IMR-90 (cell line): ENCODE data around the gene DDI2. TPM values are rescaled to one million over a fixed set of nuclear protein-coding genes. Genes with fewer than 3 reads are reported as not detected.

Experiments used
- ATAC-seq: fragments of 200-7000 bp; cut with Tn5 transposase; 2 replicates; pipeline ENCODE4 v1.9.1; 2020; ENCODE audit warnings: low read depth, mild to moderate bottlenecking, moderate library complexity
- BruUV-seq: library from RNA; stranded (reverse); fragments of 400-500 nt; replicated peaks from 2 replicates; lab custom pipeline; 2021; lab: Mats Ljungman, UMichigan
- CTCF ChIA-PET: fragments of 300-600 bp; formaldehyde crosslinking; extraction: SDS; loops from one replicate; lab custom pipeline; 2021; ENCODE audit warnings: antibody characterized with exemption; lab: Yijun Ruan, JAX
- POLR2A ChIA-PET: fragments of 300-600 bp; sonication (Branson Sonifier 250); formaldehyde crosslinking; loops from one replicate; lab custom pipeline; 2022; ENCODE audit warnings: antibody characterized with exemption; ENCODE audit not compliant: unreplicated experiment; lab: Charles Lee
- DNase-seq: peaks from one replicate; pipeline ENCODE4 v3.0.0; 2013
- H2AFZ ChIP-seq: replicated peaks from 2 replicates; pipeline ENCODE3; 2013; ENCODE audit warnings: low read length, mild to moderate bottlenecking; ENCODE audit not compliant: poor library complexity
- H2AK5ac ChIP-seq: 2 replicates; pipeline ENCODE4 v1.6.1; 2013; ENCODE audit warnings: low read depth, low read length, inconsistent platforms
- H2AK9ac ChIP-seq: replicated peaks from 2 replicates; pipeline ENCODE3; 2013; ENCODE audit warnings: mild to moderate bottlenecking, low read depth, low read length, moderate library complexity; ENCODE audit not compliant: poor library complexity
- H2BK120ac ChIP-seq: 2 replicates; pipeline ENCODE4 v1.6.1; 2013; ENCODE audit warnings: low read depth, low read length, inconsistent platforms
- H2BK15ac ChIP-seq: 3 replicates; pipeline ENCODE4 v1.6.1; 2013; ENCODE audit warnings: low read depth, low read length, inconsistent platforms
- H2BK20ac ChIP-seq: 2 replicates; pipeline ENCODE4 v1.6.1; 2013; ENCODE audit warnings: low read depth, mild to moderate bottlenecking, inconsistent platforms, low read length, moderate library complexity
- H2BK5ac ChIP-seq: 2 replicates; pipeline ENCODE4 v1.6.1; 2013; ENCODE audit warnings: mild to moderate bottlenecking, low read depth, low read length, inconsistent platforms; ENCODE audit not compliant: poor library complexity, severe bottlenecking
- H3K14ac ChIP-seq: replicated peaks from 2 replicates; pipeline ENCODE4 v1.6.1; 2013; ENCODE audit warnings: low read depth, low read length, inconsistent platforms
- H3K18ac ChIP-seq: 2 replicates; pipeline ENCODE4 v1.6.1; 2013; ENCODE audit warnings: low read depth, low read length, control low read depth
- H3K23ac ChIP-seq: 2 replicates; pipeline ENCODE4 v1.6.1; 2013; ENCODE audit warnings: low read depth, low read length, inconsistent platforms
- H3K27ac ChIP-seq: 2 replicates; pipeline ENCODE4 v1.5.1; 2013; ENCODE audit warnings: mild to moderate bottlenecking, control low read depth, low read length; ENCODE audit not compliant: insufficient read depth
- H3K27me3 ChIP-seq: 2 replicates; pipeline ENCODE4 v1.6.1; 2013; ENCODE audit warnings: low read length; ENCODE audit not compliant: control insufficient read depth, insufficient read depth
- H3K36me3 ChIP-seq: 2 replicates; pipeline ENCODE4 v1.6.1; 2013; ENCODE audit warnings: low read length, mixed read lengths; ENCODE audit not compliant: control insufficient read depth, insufficient read depth
- H3K4ac ChIP-seq: 2 replicates; pipeline ENCODE4 v1.6.1; 2013; ENCODE audit warnings: low read depth, low read length, inconsistent platforms
- H3K4me1 ChIP-seq: 2 replicates; pipeline ENCODE4 v1.6.1; 2013; ENCODE audit warnings: low read length, mixed read lengths; ENCODE audit not compliant: control insufficient read depth, insufficient read depth
- H3K4me2 ChIP-seq: 2 replicates; pipeline ENCODE4 v1.6.1; 2013; ENCODE audit warnings: low read depth, mild to moderate bottlenecking, control low read depth, low read length, moderate library complexity
- H3K4me3 ChIP-seq: 2 replicates; pipeline ENCODE4 v1.5.1; 2013; ENCODE audit warnings: low read depth, mild to moderate bottlenecking, control low read depth, low read length, moderate library complexity; ENCODE audit not compliant: insufficient read depth
- H3K56ac ChIP-seq: 2 replicates; pipeline ENCODE4 v1.6.1; 2013; ENCODE audit warnings: low read length, inconsistent platforms; ENCODE audit not compliant: insufficient read depth; ENCODE audit errors: extremely low read depth
- H3K79me1 ChIP-seq, 2 experiments: 2 replicates each; pipeline ENCODE4 v1.6.1; 2013; ENCODE audit warnings: low read length in 2 of 2, inconsistent platforms in 1 of 2, low read depth in 1 of 2
- H3K9ac ChIP-seq: 2 replicates; pipeline ENCODE4 v1.6.1; 2013; ENCODE audit warnings: low read depth, low read length, control low read depth
- H3K9me1 ChIP-seq: 2 replicates; pipeline ENCODE4 v1.6.1; 2013; ENCODE audit warnings: low read length, inconsistent platforms; ENCODE audit not compliant: insufficient read depth
- H3K9me3 ChIP-seq: 2 replicates; pipeline ENCODE4 v1.6.1; 2013; ENCODE audit warnings: low read length; ENCODE audit not compliant: control insufficient read depth, insufficient read depth
- H4K20me1 ChIP-seq: 2 replicates; pipeline ENCODE4 v1.6.1; 2013; ENCODE audit warnings: low read length, inconsistent platforms; ENCODE audit not compliant: insufficient read depth
- H4K5ac ChIP-seq: 2 replicates; pipeline ENCODE4 v1.6.1; 2013; ENCODE audit warnings: mild to moderate bottlenecking, low read depth, low read length, control low read depth
- H4K8ac ChIP-seq, 2 experiments: 2 replicates each; pipeline ENCODE4 v1.6.1; 2013; ENCODE audit warnings: low read depth in 2 of 2, low read length in 2 of 2, control low read depth in 1 of 2, inconsistent platforms in 1 of 2
- H4K91ac ChIP-seq: 2 replicates; pipeline ENCODE4 v1.6.1; 2013; ENCODE audit warnings: low read depth, low read length, inconsistent platforms; ENCODE audit not compliant: insufficient read depth
- BHLHE40 ChIP-seq: fragments of 150-350 bp; IDR thresholded peaks from 2 replicates; pipeline ENCODE4 v1.6.1; 2016; ENCODE audit warnings: mild to moderate bottlenecking, low read depth, low read length
- CEBPB ChIP-seq: IDR thresholded peaks from 2 replicates; pipeline ENCODE4 v1.6.1; 2012; ENCODE audit warnings: low read depth, low read length, improper control_type of control experiment
- CHD1 ChIP-seq: IDR thresholded peaks from 2 replicates; pipeline ENCODE4 v1.6.1; 2012; ENCODE audit warnings: low read depth, low read length, improper control_type of control experiment
- FOS ChIP-seq: fragments of 150-350 bp; IDR thresholded peaks from 2 replicates; pipeline ENCODE4 v1.6.1; 2016; ENCODE audit warnings: low read depth, low read length
- MAFK ChIP-seq: IDR thresholded peaks from 2 replicates; pipeline ENCODE4 v1.6.1; 2012; ENCODE audit warnings: low read depth, low read length, improper control_type of control experiment
- MAZ ChIP-seq: IDR thresholded peaks from 2 replicates; pipeline ENCODE4 v1.6.1; 2012; ENCODE audit warnings: low read depth, mild to moderate bottlenecking, low read length, improper control_type of control experiment, moderate library complexity, borderline replicate concordance
- MXI1 ChIP-seq: IDR thresholded peaks from 2 replicates; pipeline ENCODE4 v1.6.1; 2012; ENCODE audit warnings: low read depth, mild to moderate bottlenecking, low read length, moderate library complexity, borderline replicate concordance
- NFE2L2 ChIP-seq: fragments of 150-350 bp; IDR thresholded peaks from 2 replicates; pipeline ENCODE4 v1.6.1; 2016; ENCODE audit warnings: low read depth, mild to moderate bottlenecking, low read length
- POLR2A ChIP-seq: IDR thresholded peaks from 2 replicates; pipeline ENCODE4 v1.6.1; 2012; ENCODE audit warnings: mild to moderate bottlenecking, low read depth, low read length
- RAD21 ChIP-seq: IDR thresholded peaks from 2 replicates; pipeline ENCODE4 v1.6.1; 2012; ENCODE audit warnings: low read length, improper control_type of control experiment
- RCOR1 ChIP-seq: IDR thresholded peaks from 2 replicates; pipeline ENCODE4 v1.6.1; 2012; ENCODE audit warnings: mild to moderate bottlenecking, low read length, improper control_type of control experiment; ENCODE audit not compliant: insufficient replicate concordance
- RFX5 ChIP-seq: IDR thresholded peaks from 2 replicates; pipeline ENCODE4 v1.8.0; 2012; ENCODE audit warnings: low read depth, mild to moderate bottlenecking, low read length, moderate library complexity
- SMC3 ChIP-seq: fragments of 150-350 bp; IDR thresholded peaks from 2 replicates; pipeline ENCODE4 v1.6.1; 2016; ENCODE audit warnings: low read depth, mild to moderate bottlenecking, antibody characterized with exemption, low read length, moderate library complexity
- WGBS, 2 experiments: methylation state at CpG; one replicate each; pipeline versions ENCODE4 v1.1.5 to v1.1.7; 2013; ENCODE audit warnings: missing lambda C conversion rate in 2 of 2; ENCODE audit not compliant: insufficient read length in 1 of 2; ENCODE audit errors: extremely low coverage in 2 of 2; 5-methylcytosine and 5-hydroxymethylcytosine counted together
- dilution Hi-C: fragments of 300-500 bp; cut with HindIII; formaldehyde crosslinking; loops from one replicate; pipeline ENCODE4 v1.14.3; 2018; ENCODE audit warnings: low sequenced_read_pairs; ENCODE audit not compliant: unreplicated experiment
- in situ Hi-C: fragments of 300-500 bp; cut with MboI; formaldehyde crosslinking; loops from 3 replicates; pipeline ENCODE4 v1.14.3; 2019; ENCODE audit warnings: low sequenced_read_pairs, inconsistent platforms, mixed read lengths
- intact Hi-C: fragments of 100-400 bp; cut with micrococcal nuclease; formaldehyde crosslinking; loops from 2 replicates; pipeline ENCODE4 v1.10.0; 2022
- polyA plus RNA-seq, 3 experiments: library from polyadenylated mRNA; depleted of rRNA; stranded (reverse); fragments of >200 nt; gene quantifications; 2 replicates each; pipeline ENCODE4 v1.2.3, GENCODE V29; 2012; ENCODE audit warnings: low replicate concordance in 1 of 3
- total RNA-seq: library from RNA; depleted of rRNA; stranded (reverse); fragments of >200 nt; gene quantifications from 2 replicates; pipeline ENCODE4 v1.2.3, GENCODE V29; 2012
- TF ChIP-seq, protein P1 (sequence below): conservative IDR thresholded peaks from 2 replicates; pipeline ENCODE4 v1.5.1; 2012; ENCODE audit warnings: mild to moderate bottlenecking, low read depth, low read length, improper control_type of control experiment
- TF ChIP-seq, protein P2 (sequence below): fragments of 150-350 bp; IDR thresholded peaks from 2 replicates; pipeline ENCODE4 v1.6.1; 2017; ENCODE audit warnings: mild to moderate bottlenecking, antibody characterized with exemption, low read length, low read depth
- TF ChIP-seq, protein P3 (sequence below): fragments of 150-350 bp; IDR thresholded peaks from 2 replicates; pipeline ENCODE4 v1.6.1; 2016; ENCODE audit warnings: low read depth, mild to moderate bottlenecking, low read length, moderate library complexity, borderline replicate concordance

The DDI2 gene
- total and polyA plus RNA-seq, 2 of the 4 experiments (the other 2 are of a cell fraction): 6.0 to 13.4 TPM

DNA sequence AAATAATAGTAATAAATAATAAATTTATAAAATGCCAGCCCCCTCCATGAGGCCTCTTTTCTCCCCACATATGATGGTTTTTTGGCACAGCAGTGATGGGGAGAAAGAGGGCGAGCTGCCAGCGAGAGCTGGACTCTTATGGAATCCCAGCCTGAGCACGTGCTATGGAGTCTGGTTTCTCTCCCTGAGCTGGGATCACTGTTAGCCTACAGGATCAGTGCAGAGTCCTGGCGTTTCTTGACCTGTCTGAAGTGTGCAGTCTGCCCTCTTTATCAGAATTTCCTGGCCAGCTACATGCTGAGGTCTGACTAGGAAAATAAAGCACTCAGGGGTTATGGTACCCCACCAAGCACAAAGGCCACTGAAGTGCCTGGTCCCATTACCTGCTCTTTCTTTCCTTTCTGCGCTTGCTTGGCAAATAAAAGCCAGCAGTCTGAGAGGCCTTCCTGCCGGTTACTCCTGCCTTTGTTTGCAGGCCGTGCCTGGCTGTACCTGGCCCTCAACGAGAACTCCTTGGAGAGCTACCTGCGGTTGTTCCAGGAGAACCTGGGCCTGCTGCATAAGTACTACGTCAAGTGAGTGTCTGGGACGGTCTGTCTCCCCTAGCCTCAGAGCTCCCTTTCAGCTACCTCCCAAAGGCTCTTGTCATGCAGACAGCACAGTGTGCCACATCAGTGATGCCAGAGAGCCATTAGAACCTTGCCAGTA is 100.3 kb downstream of the DDI2 start:
- intact Hi-C loops (no loop called here), in situ Hi-C loops (no loop called here), dilution Hi-C loops (no loop called here)
- no peak overlapping the region for H3K56ac ChIP-seq
- CTCF ChIA-PET: no interaction called here
- POLR2A ChIA-PET: interaction anchor here (0.5 kb wide), 1 partner anchor 43 kb away, joined by 5 read pairs; no protein-coding TSS in a partner anchor
- H3K4me1 ChIP-seq: peaks cover 5% of the 10 kb centered on the region
- peaks cover 30% of the 10 kb centered on the region for H4K20me1 ChIP-seq
- no peak for DNase-seq
- no peak overlapping the region for H2BK20ac ChIP-seq
- no peak overlapping the region for H4K5ac ChIP-seq
- H3K27me3 ChIP-seq: no peaks in the 10 kb centered on the region
- no TSS peak for BruUV-seq
- no peak overlapping the region for H2AK5ac ChIP-seq
- no peak overlapping the region for H4K91ac ChIP-seq
- H3K23ac ChIP-seq: no peak overlapping the region
- H3K4me2 ChIP-seq: no peak overlapping the region
- TF ChIP-seq CEBPB (no peak), RAD21 (no peak), RFX5 (no peak), NFE2L2 (no peak), BHLHE40 (no peak), RCOR1 (no peak), MAZ (no peak), SMC3 (no peak), POLR2A (no peak), MXI1 (no peak), MAFK (no peak), FOS (no peak), CHD1 (no peak)
- TF ChIP-seq, protein P1, sequence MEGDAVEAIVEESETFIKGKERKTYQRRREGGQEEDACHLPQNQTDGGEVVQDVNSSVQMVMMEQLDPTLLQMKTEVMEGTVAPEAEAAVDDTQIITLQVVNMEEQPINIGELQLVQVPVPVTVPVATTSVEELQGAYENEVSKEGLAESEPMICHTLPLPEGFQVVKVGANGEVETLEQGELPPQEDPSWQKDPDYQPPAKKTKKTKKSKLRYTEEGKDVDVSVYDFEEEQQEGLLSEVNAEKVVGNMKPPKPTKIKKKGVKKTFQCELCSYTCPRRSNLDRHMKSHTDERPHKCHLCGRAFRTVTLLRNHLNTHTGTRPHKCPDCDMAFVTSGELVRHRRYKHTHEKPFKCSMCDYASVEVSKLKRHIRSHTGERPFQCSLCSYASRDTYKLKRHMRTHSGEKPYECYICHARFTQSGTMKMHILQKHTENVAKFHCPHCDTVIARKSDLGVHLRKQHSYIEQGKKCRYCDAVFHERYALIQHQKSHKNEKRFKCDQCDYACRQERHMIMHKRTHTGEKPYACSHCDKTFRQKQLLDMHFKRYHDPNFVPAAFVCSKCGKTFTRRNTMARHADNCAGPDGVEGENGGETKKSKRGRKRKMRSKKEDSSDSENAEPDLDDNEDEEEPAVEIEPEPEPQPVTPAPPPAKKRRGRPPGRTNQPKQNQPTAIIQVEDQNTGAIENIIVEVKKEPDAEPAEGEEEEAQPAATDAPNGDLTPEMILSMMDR: no peak
- TF ChIP-seq, protein P2, sequence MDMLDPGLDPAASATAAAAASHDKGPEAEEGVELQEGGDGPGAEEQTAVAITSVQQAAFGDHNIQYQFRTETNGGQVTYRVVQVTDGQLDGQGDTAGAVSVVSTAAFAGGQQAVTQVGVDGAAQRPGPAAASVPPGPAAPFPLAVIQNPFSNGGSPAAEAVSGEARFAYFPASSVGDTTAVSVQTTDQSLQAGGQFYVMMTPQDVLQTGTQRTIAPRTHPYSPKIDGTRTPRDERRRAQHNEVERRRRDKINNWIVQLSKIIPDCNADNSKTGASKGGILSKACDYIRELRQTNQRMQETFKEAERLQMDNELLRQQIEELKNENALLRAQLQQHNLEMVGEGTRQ: no peak
- TF ChIP-seq, protein P3, sequence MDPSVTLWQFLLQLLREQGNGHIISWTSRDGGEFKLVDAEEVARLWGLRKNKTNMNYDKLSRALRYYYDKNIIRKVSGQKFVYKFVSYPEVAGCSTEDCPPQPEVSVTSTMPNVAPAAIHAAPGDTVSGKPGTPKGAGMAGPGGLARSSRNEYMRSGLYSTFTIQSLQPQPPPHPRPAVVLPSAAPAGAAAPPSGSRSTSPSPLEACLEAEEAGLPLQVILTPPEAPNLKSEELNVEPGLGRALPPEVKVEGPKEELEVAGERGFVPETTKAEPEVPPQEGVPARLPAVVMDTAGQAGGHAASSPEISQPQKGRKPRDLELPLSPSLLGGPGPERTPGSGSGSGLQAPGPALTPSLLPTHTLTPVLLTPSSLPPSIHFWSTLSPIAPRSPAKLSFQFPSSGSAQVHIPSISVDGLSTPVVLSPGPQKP: no peak
- ATAC-seq: no peak
- H3K9ac ChIP-seq: no peak overlapping the region
- H3K18ac ChIP-seq: no peak overlapping the region
- 66% methylated on average over 4 of the region's 11 CpGs; no CpG with 5 or more reads in 1 of the 2 experiments for WGBS, 2 experiments
- no peak overlapping the region for H2AFZ ChIP-seq
- H3K4ac ChIP-seq: no peak overlapping the region
- H3K14ac ChIP-seq: no peak overlapping the region
- no peak overlapping the region for H2BK120ac ChIP-seq
- peaks cover 31 to 51% of the 10 kb centered on the region in 2 experiments for H3K79me1 ChIP-seq
- H3K27ac ChIP-seq: no peak overlapping the region
- no peak overlapping the region for H2BK5ac ChIP-seq
- no peak overlapping the region for H4K8ac ChIP-seq
- no peak overlapping the region for H2BK15ac ChIP-seq
- no peaks in the 10 kb centered on the region for H3K9me3 ChIP-seq
- H2AK9ac ChIP-seq: no peak overlapping the region
- H3K36me3 ChIP-seq: peaks cover 53% of the 10 kb centered on the region
- peaks cover 9% of the 10 kb centered on the region for H3K9me1 ChIP-seq
- H3K4me3 ChIP-seq: no peak overlapping the region
